ENCODE measurements around the gene TXNRD2. TPM values are rescaled to one million over a fixed set of nuclear protein-coding genes. Genes with fewer than 3 reads are reported as not detected.

Gene TXNRD2
- total and polyA plus RNA-seq, 10 of the 15 experiments (the other 5 are each of a cell fraction or from before 2014, with no cell fraction given), result 1.6 to 26.0 (median 13.9) TPM

GRCh38 chr22:19840955-19841640 is 100.5 kb downstream of the TXNRD2 start:
- WGBS (ENCODE audit: insufficient coverage, insufficient replicate concordance, low lambda C conversion rate, missing lambda C conversion rate), result 86% methylated on average over 6 of the region's 6 CpGs
- H3K79me2 ChIP-seq (ENCODE audit: control insufficient read depth, insufficient read depth, low read length), result no peaks in the 10 kb centered on the region
- ATAC-seq (no peak), DNase-seq (ENCODE audit: low read depth, low spot score) (no peak), FAIRE-seq (no peak)
- no peak overlapping the region for H3K4me2 ChIP-seq (ENCODE audit: control insufficient read depth, insufficient read depth)
- H3K36me3 ChIP-seq (ENCODE audit: control insufficient read depth in 2 of 2, insufficient read depth in 2 of 2, low read length in 1 of 2), result no peaks in the 10 kb centered on the region
- H3K4me1 ChIP-seq (ENCODE audit: control insufficient read depth, insufficient read depth, low read length), result no peaks in the 10 kb centered on the region; the same call in none of the 2 replicates
- no peak overlapping the region for H3K27ac ChIP-seq (ENCODE audit: control insufficient read depth, insufficient read depth)
- H4K20me1 ChIP-seq (ENCODE audit: control insufficient read depth, insufficient read depth), result no peaks in the 10 kb centered on the region
- ChIA-PET CTCF (interaction anchor here (0.7 to 0.9 kb wide), 3 partner anchors 9 to 69 kb away, joined by 3 to 5 read pairs (median 5); no protein-coding TSS in a partner anchor), SMC1A (ENCODE audit: uncharacterized antibody, unreplicated experiment) (interaction anchor here (0.9 kb wide), 1 partner anchor 69 kb away, joined by 3 read pairs; no protein-coding TSS in a partner anchor), RAD21 (ENCODE audit: unreplicated experiment) (interaction anchor here (0.8 to 0.9 kb wide), 2 partner anchors 69 to 110 kb away, joined by 3 to 4 read pairs; no protein-coding TSS in a partner anchor), POLR2A (no interaction called here)
- no peak overlapping the region for H3K4me3 ChIP-seq
- H3K27me3 ChIP-seq (replicated peaks in 1 of 2; ENCODE audit: control insufficient read depth in 2 of 2, insufficient read depth in 2 of 2, low read length in 1 of 2), result no peaks in the 10 kb centered on the region
- H2AFZ ChIP-seq (ENCODE audit: control insufficient read depth, low read depth, low read length), result no peak overlapping the region
- H3K9ac ChIP-seq (ENCODE audit: control insufficient read depth, insufficient read depth, low read length), result no peak overlapping the region
- BruUV-seq (replicated peaks), result no TSS peak
- in situ Hi-C loops (cut with MboI), result no loop called here
- intact Hi-C loops (cut with micrococcal nuclease; ENCODE audit: unreplicated experiment), result no loop called here
- H3K9me3 ChIP-seq (replicated peaks; ENCODE audit: control insufficient read depth, insufficient read depth, low read length), result no peaks in the 10 kb centered on the region
- TF ChIP-seq ZNF207 (IDR thresholded peaks at IDR 0.05; ENCODE audit: borderline replicate concordance) (no peak), EZH2 (IDR thresholded peaks at IDR 0.05; ENCODE audit: borderline replicate concordance, control insufficient read depth, low read depth, low read length) (no peak), SRF (IDR thresholded peaks at IDR 0.05; ENCODE audit: low read depth in 2 of 2, low read length in 2 of 2) (no peak), ZNF622 (IDR thresholded peaks at IDR 0.05) (no peak), SMAD1 (IDR thresholded peaks at IDR 0.05; ENCODE audit: low read depth, partially characterized antibody) (no peak), SREBF1 (IDR thresholded peaks at IDR 0.05; ENCODE audit: low read length) (no peak), USF1 (IDR thresholded peaks at IDR 0.05; ENCODE audit: borderline replicate concordance, extremely low read length, insufficient read depth, low read depth, low read length) (no peak), MAX (IDR thresholded peaks at IDR 0.05; ENCODE audit: low read depth, low read length) (no peak), ZNF592 (IDR thresholded peaks at IDR 0.05) (no peak), BHLHE40 (IDR thresholded peaks at IDR 0.05; ENCODE audit: borderline replicate concordance in 1 of 2, low read depth in 2 of 2, low read length in 1 of 2) (no peak), NR2C1 (IDR thresholded peaks at IDR 0.05) (no peak)
- TF ChIP-seq, protein P1, sequence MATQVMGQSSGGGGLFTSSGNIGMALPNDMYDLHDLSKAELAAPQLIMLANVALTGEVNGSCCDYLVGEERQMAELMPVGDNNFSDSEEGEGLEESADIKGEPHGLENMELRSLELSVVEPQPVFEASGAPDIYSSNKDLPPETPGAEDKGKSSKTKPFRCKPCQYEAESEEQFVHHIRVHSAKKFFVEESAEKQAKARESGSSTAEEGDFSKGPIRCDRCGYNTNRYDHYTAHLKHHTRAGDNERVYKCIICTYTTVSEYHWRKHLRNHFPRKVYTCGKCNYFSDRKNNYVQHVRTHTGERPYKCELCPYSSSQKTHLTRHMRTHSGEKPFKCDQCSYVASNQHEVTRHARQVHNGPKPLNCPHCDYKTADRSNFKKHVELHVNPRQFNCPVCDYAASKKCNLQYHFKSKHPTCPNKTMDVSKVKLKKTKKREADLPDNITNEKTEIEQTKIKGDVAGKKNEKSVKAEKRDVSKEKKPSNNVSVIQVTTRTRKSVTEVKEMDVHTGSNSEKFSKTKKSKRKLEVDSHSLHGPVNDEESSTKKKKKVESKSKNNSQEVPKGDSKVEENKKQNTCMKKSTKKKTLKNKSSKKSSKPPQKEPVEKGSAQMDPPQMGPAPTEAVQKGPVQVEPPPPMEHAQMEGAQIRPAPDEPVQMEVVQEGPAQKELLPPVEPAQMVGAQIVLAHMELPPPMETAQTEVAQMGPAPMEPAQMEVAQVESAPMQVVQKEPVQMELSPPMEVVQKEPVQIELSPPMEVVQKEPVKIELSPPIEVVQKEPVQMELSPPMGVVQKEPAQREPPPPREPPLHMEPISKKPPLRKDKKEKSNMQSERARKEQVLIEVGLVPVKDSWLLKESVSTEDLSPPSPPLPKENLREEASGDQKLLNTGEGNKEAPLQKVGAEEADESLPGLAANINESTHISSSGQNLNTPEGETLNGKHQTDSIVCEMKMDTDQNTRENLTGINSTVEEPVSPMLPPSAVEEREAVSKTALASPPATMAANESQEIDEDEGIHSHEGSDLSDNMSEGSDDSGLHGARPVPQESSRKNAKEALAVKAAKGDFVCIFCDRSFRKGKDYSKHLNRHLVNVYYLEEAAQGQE (IDR thresholded peaks at IDR 0.05; ENCODE audit: low read depth, low read length), result no peak
